HCT116 (cell line): ENCODE results near the gene IL22RA2. TPM values are rescaled to one million over a fixed set of nuclear protein-coding genes. Genes with fewer than 3 reads are reported as not detected.

Experiments
- ATAC-seq: fragments of 200-7000 bp; cut with Tn5 transposase; 2 replicates; pipeline ENCODE4 v1.9.1; 2020; ENCODE audit warnings: mild to moderate bottlenecking, moderate library complexity
- BruUV-seq: library from RNA; stranded (reverse); fragments of 400-500 nt; replicated peaks from 2 replicates; lab custom pipeline; 2021; lab: Mats Ljungman, UMichigan
- CTCF ChIA-PET: fragments of 300-600 bp; sonication (Branson Sonifier 250); formaldehyde crosslinking; loops from one replicate; lab custom pipeline; 2021; ENCODE audit warnings: antibody characterized with exemption; lab: Charles Lee
- POLR2A ChIA-PET: fragments of 300-600, 350-600 bp; sonication (Branson Sonifier 250); formaldehyde crosslinking; loops from one replicate; lab custom pipeline; 2021; ENCODE audit warnings: antibody characterized with exemption; lab: Charles Lee
- RAD21 ChIA-PET, 2 experiments: fragments of 300-600 bp; sonication (Branson Sonifier 250); formaldehyde crosslinking; loops; one replicate each; lab custom pipeline; 2023; ENCODE audit warnings: low total read pairs in 2 of 2; ENCODE audit not compliant: uncharacterized antibody in 2 of 2, unreplicated experiment in 2 of 2, low non-redundant PET in 1 of 2; lab: Charles Lee
- DNase-seq: peaks from one replicate; pipeline ENCODE4 v3.0.0-alpha.2; 2010; ENCODE audit warnings: low read depth, low spot score
- H2AFZ ChIP-seq: fragments of 200-600 bp; shearing (Covaris generic), sonication (generic); 2 replicates; pipeline ENCODE4 v1.6.1; 2017; ENCODE audit warnings: low read depth, mixed run types, mixed read lengths, antibody characterized with exemption, low read length; ENCODE audit not compliant: poor library complexity, severe bottlenecking
- H3K27ac ChIP-seq: 2 replicates; pipeline ENCODE4 v1.5.1; 2012; ENCODE audit warnings: low read depth, low read length
- H3K27me3 ChIP-seq: fragments of 200-600 bp; sonication (generic); 2 replicates; pipeline ENCODE4 v1.6.1; 2016; ENCODE audit warnings: mixed run types, low read length, mixed read lengths; ENCODE audit not compliant: insufficient read depth
- H3K36me3 ChIP-seq, 2 experiments: fragments of 200-500 bp in 1 of 2; fragments of 200-600 bp in 1 of 2; sonication (Bioruptor generic) in 1 of 2; sonication (generic) in 1 of 2; 2 replicates each; pipeline versions ENCODE4 v1.5.1 to v1.6.1; 2014 to 2016; ENCODE audit warnings: low read length in 2 of 2, inconsistent platforms in 1 of 2, mixed read lengths in 1 of 2, mixed run types in 1 of 2; ENCODE audit not compliant: insufficient read depth in 2 of 2, control insufficient read depth in 1 of 2
- H3K4me1 ChIP-seq, 2 experiments: fragments of 200-600 bp in 1 of 2; sonication (generic) in 1 of 2; 2 replicates each; pipeline versions ENCODE4 v1.5.1 to v1.6.1; 2012 to 2017; ENCODE audit warnings: low read length in 2 of 2, inconsistent platforms in 1 of 2, mild to moderate bottlenecking in 1 of 2, mixed read lengths in 1 of 2, mixed run types in 1 of 2, moderate library complexity in 1 of 2; ENCODE audit not compliant: insufficient read depth in 2 of 2, control insufficient read depth in 1 of 2
- H3K4me2 ChIP-seq: fragments of 200-600 bp; sonication (generic); 2 replicates; pipeline ENCODE4 v1.6.1; 2017; ENCODE audit warnings: mixed run types, low read length, mixed read lengths
- H3K4me3 ChIP-seq, 2 experiments: fragments of 200-600 bp in 1 of 2; sonication (generic) in 1 of 2; replicated peaks in 1 of 2; 2 replicates each; pipeline ENCODE4 v1.5.1; 2011 to 2016; ENCODE audit warnings: low read length in 2 of 2, control low read depth in 1 of 2, low read depth in 1 of 2, mild to moderate bottlenecking in 1 of 2, mixed read lengths in 1 of 2, mixed run types in 1 of 2
- H3K79me2 ChIP-seq: fragments of 200-600 bp; sonication (generic); 2 replicates; pipeline ENCODE4 v1.6.1; 2017; ENCODE audit warnings: mild to moderate bottlenecking, mixed run types, low read length, moderate library complexity, mixed read lengths; ENCODE audit not compliant: insufficient read depth
- H3K9ac ChIP-seq: fragments of 200-600 bp; sonication (generic); 2 replicates; pipeline ENCODE4 v1.6.1; 2016; ENCODE audit warnings: low read length, mixed read lengths
- H3K9me2 ChIP-seq: fragments of 200-600 bp; sonication (generic), shearing (Covaris generic); 2 replicates; pipeline ENCODE4 v1.6.1; 2017; ENCODE audit warnings: mixed run types, mild to moderate bottlenecking, moderate library complexity; ENCODE audit not compliant: insufficient read depth
- H3K9me3 ChIP-seq, 2 experiments: fragments of 200-500 bp in 1 of 2; fragments of 200-600 bp in 1 of 2; sonication (Bioruptor generic) in 1 of 2; sonication (generic) in 1 of 2; 2 replicates each; pipeline ENCODE4 v1.6.1; 2014 to 2017; ENCODE audit warnings: low read length in 2 of 2, mixed read lengths in 2 of 2, inconsistent platforms in 1 of 2, low read depth in 1 of 2, mild to moderate bottlenecking in 1 of 2, mixed run types in 1 of 2, moderate library complexity in 1 of 2; ENCODE audit not compliant: control insufficient read depth in 1 of 2, insufficient read depth in 1 of 2
- H4K20me1 ChIP-seq: fragments of 200-600 bp; sonication (generic), shearing (Covaris generic); 2 replicates; pipeline ENCODE4 v1.6.1; 2017; ENCODE audit warnings: mixed run types, mild to moderate bottlenecking, moderate library complexity; ENCODE audit not compliant: insufficient read depth
- ATF3 ChIP-seq: IDR thresholded peaks from 2 replicates; pipeline ENCODE4 v1.6.1; 2012
- CBX3 ChIP-seq: IDR thresholded peaks from 2 replicates; pipeline ENCODE4 v1.6.1; 2012; ENCODE audit warnings: low read depth
- CEBPB ChIP-seq: IDR thresholded peaks from 2 replicates; pipeline ENCODE4 v1.6.1; 2012; ENCODE audit warnings: low read depth
- ELF1 ChIP-seq: IDR thresholded peaks from 2 replicates; pipeline ENCODE4 v1.6.1; 2012; ENCODE audit warnings: low read depth, borderline replicate concordance
- EZH2phosphoT487 ChIP-seq: fragments of 200-600 bp; IDR thresholded peaks from 2 replicates; pipeline ENCODE4 v1.6.1; 2018; ENCODE audit warnings: antibody characterized with exemption, borderline replicate concordance
- FOSL1 ChIP-seq: IDR thresholded peaks from 2 replicates; pipeline ENCODE4 v1.6.1; 2012; ENCODE audit warnings: low read depth
- POLR2A ChIP-seq: IDR thresholded peaks from 2 replicates; pipeline ENCODE4 v1.7.0; 2011; ENCODE audit warnings: borderline replicate concordance; ENCODE audit not compliant: insufficient read depth, insufficient read length; ENCODE audit errors: extremely low read depth
- POLR2AphosphoS5 ChIP-seq: IDR thresholded peaks from 2 replicates; pipeline ENCODE4 v1.6.1; 2011; ENCODE audit warnings: mild to moderate bottlenecking, low read depth, low read length, moderate library complexity
- SIN3A ChIP-seq: IDR thresholded peaks from 2 replicates; pipeline ENCODE4 v1.6.1; 2012; ENCODE audit warnings: low read depth
- SP1 ChIP-seq: IDR thresholded peaks from 2 replicates; pipeline ENCODE4 v1.6.1; 2012; ENCODE audit warnings: low read depth
- SRF ChIP-seq: IDR thresholded peaks from 2 replicates; pipeline ENCODE4 v1.6.1; 2012; ENCODE audit warnings: low read depth
- TCF7L2 ChIP-seq: IDR thresholded peaks from 2 replicates; pipeline ENCODE4 v1.7.0; 2011; ENCODE audit warnings: borderline replicate concordance, inconsistent platforms; ENCODE audit not compliant: insufficient read depth, insufficient read length; ENCODE audit errors: extremely low read depth
- ZBTB33 ChIP-seq: IDR thresholded peaks from 2 replicates; pipeline ENCODE4 v1.6.1; 2011; ENCODE audit warnings: mild to moderate bottlenecking, low read length, moderate library complexity; ENCODE audit not compliant: insufficient replicate concordance; ENCODE audit errors: extremely low read depth
- intact Hi-C: fragments of 100-400 bp; cut with micrococcal nuclease; formaldehyde crosslinking; loops from 2 replicates; pipeline ENCODE4 v1.10.0; 2022
- total RNA-seq: library from RNA; stranded (reverse); gene quantifications from one replicate; pipeline ENCODE4 v1.2.1, GENCODE V29; 2021; ENCODE audit not compliant: unreplicated experiment

Gene IL22RA2
- total RNA-seq, 1 experiment from 2014 or later: not detected

- no peaks in the 10 kb centered on the region for H4K20me1 ChIP-seq
These were observed 77.7 kb downstream of the IL22RA2 start for GRCh38 chr6:137095651-137096238.

More at GRCh38 chr6:137095651-137096238, 77.7 kb downstream of the IL22RA2 start:
- H3K79me2 ChIP-seq: no peaks in the 10 kb centered on the region
- intact Hi-C loops: loop anchor here (10.0 kb wide), 1 partner anchor 879 kb away; no protein-coding TSS in a partner anchor
- DNase-seq: no peak
- no peaks in the 10 kb centered on the region for H3K36me3 ChIP-seq
- no peak overlapping the region for H3K4me2 ChIP-seq
- TF ChIP-seq ZBTB33 (no peak), SP1 (no peak), FOSL1 (no peak), TCF7L2 (no peak), CBX3 (no peak), POLR2AphosphoS5 (no peak), SRF (no peak), ATF3 (no peak), POLR2A (no peak), EZH2phosphoT487 (no peak), ELF1 (no peak), CEBPB (no peak), SIN3A (no peak)
- H3K9me2 ChIP-seq: no peaks in the 10 kb centered on the region
- no peaks in the 10 kb centered on the region for H3K27me3 ChIP-seq
- H3K27ac ChIP-seq: no peak overlapping the region
- H2AFZ ChIP-seq: no peak overlapping the region
- no peak overlapping the region for H3K9ac ChIP-seq
- peaks cover 0 to 3% of the 10 kb centered on the region in 2 experiments; a peak in 2 of 4 replicates for H3K4me1 ChIP-seq
- H3K4me3 ChIP-seq: no peak overlapping the region
- BruUV-seq: no TSS peak
- POLR2A ChIA-PET: no interaction called here
- ATAC-seq: no peak
- CTCF ChIA-PET: interaction anchor here (4.6 kb wide), 1 partner anchor 220 kb away, joined by 33 read pairs; no protein-coding TSS in a partner anchor
- RAD21 ChIA-PET: no interaction called here
- H3K9me3 ChIP-seq: no peaks in the 10 kb centered on the region
